ENCODE data around the gene SERPINA10. TPM values are rescaled to one million over a fixed set of nuclear protein-coding genes. Genes with fewer than 3 reads are reported as not detected.
"Not testable (repeated sequence)": the region's sequence is repeated elsewhere in the genome, so short reads cannot be mapped to it uniquely, and the experiment has no call there.

SERPINA10 gene
- total RNA-seq, 1 donor from 2014 or later, result not detected

- TF ChIP-seq CTCF (IDR thresholded peaks at IDR 0.05), result no peak
- TF ChIP-seq POLR2A (IDR thresholded peaks at IDR 0.05), result no peak
- TF ChIP-seq POLR2AphosphoS5 (IDR thresholded peaks at IDR 0.05; ENCODE audit: insufficient read depth in 1 of 2, low read depth in 1 of 2), result no peak
- Histone ChIP-seq H3K9me3 (no peaks in the 10 kb centered on the region), H3K27ac (no peak overlapping the region), H3K4me1 (no peaks in the 10 kb centered on the region), H3K36me3 (no peaks in the 10 kb centered on the region), H3K27me3 (no peaks in the 10 kb centered on the region), H3K4me3 (no peak overlapping the region)
- peak in 1 of 2 donors; percentile 54 for DNase-seq (ENCODE audit: extremely low spot score in 2 of 2)
- intact Hi-C loops (cut with DNase I), result no loop called here
Observed at GRCh38 chr14:94298130-94298529, 5.1 kb upstream of the SERPINA10 start.

- H3K9me3 ChIP-seq; intact Hi-C loops (cut with DNase I); H3K27ac ChIP-seq; H3K27me3 ChIP-seq; H3K4me3 ChIP-seq; H3K4me1 ChIP-seq; H3K36me3 ChIP-seq: not testable (repeated sequence)
- peak in 1 of 2 donors; percentile 32 for DNase-seq (ENCODE audit: extremely low spot score in 2 of 2)
Observed at GRCh38 chr14:94296181-94296545, 3.1 kb upstream of the SERPINA10 start.

GRCh38 chr14:94295360-94296180 is 2.5 kb upstream of the SERPINA10 start:
- H3K27ac ChIP-seq, result no peak overlapping the region
- TF ChIP-seq POLR2AphosphoS5 (IDR thresholded peaks at IDR 0.05; ENCODE audit: insufficient read depth in 1 of 2, low read depth in 1 of 2) (no peak), POLR2A (IDR thresholded peaks at IDR 0.05) (no peak), CTCF (IDR thresholded peaks at IDR 0.05) (no peak)
- H3K4me3 ChIP-seq, result no peak overlapping the region
- H3K9me3 ChIP-seq, result no peaks in the 10 kb centered on the region
- H3K36me3 ChIP-seq, result no peaks in the 10 kb centered on the region
- H3K27me3 ChIP-seq, result no peaks in the 10 kb centered on the region
- H3K4me1 ChIP-seq, result no peaks in the 10 kb centered on the region
- intact Hi-C loops (cut with DNase I), result no loop called here
- DNase-seq (ENCODE audit: extremely low spot score in 2 of 2), result peak in 1 of 2 donors; percentile 22

- H3K4me3 ChIP-seq, result no peak overlapping the region
- H3K27me3 ChIP-seq, result no peaks in the 10 kb centered on the region
- intact Hi-C loops (cut with DNase I), result no loop called here
- H3K9me3 ChIP-seq, result no peaks in the 10 kb centered on the region
- TF ChIP-seq CTCF (IDR thresholded peaks at IDR 0.05) (no peak), POLR2A (IDR thresholded peaks at IDR 0.05) (no peak), POLR2AphosphoS5 (IDR thresholded peaks at IDR 0.05; ENCODE audit: insufficient read depth in 1 of 2, low read depth in 1 of 2) (no peak)
- no peaks in the 10 kb centered on the region for H3K4me1 ChIP-seq
- no peaks in the 10 kb centered on the region for H3K36me3 ChIP-seq
- H3K27ac ChIP-seq, result no peak overlapping the region
- DNase-seq (ENCODE audit: extremely low spot score in 2 of 2), result no peak
Observed at GRCh38 chr14:94293578-94293924, 483 bp upstream of the SERPINA10 start.

GRCh38 chr14:94292526-94292871 is 569 bp downstream of the SERPINA10 start:
- H3K9me3 ChIP-seq, result no peaks in the 10 kb centered on the region
- H3K27ac ChIP-seq, result no peak overlapping the region
- DNase-seq (ENCODE audit: extremely low spot score in 2 of 2), result peak in 1 of 2 donors; percentile 42
- no peaks in the 10 kb centered on the region for H3K4me1 ChIP-seq
- TF ChIP-seq POLR2AphosphoS5 (IDR thresholded peaks at IDR 0.05; ENCODE audit: insufficient read depth in 1 of 2, low read depth in 1 of 2) (no peak), POLR2A (IDR thresholded peaks at IDR 0.05) (no peak), CTCF (IDR thresholded peaks at IDR 0.05) (no peak)
- H3K27me3 ChIP-seq, result no peaks in the 10 kb centered on the region
- intact Hi-C loops (cut with DNase I), result no loop called here
- H3K4me3 ChIP-seq, result no peak overlapping the region
- no peaks in the 10 kb centered on the region for H3K36me3 ChIP-seq
